Astrocyte (in vitro differentiated cells and primary cell): ENCODE measurements around the gene ZNF444.

Experiments used
- CTCF ChIP-seq: IDR thresholded peaks from 2 replicates; pipeline ENCODE4 v1.5.1; 2011; ENCODE audit warnings: low read depth, mild to moderate bottlenecking, inconsistent platforms, low read length, moderate library complexity; ENCODE audit not compliant: insufficient read depth
- EZH2 ChIP-seq: IDR thresholded peaks from 2 replicates; pipeline ENCODE4 v1.6.1; 2012; ENCODE audit warnings: mild to moderate bottlenecking, low read length, inconsistent platforms; ENCODE audit not compliant: insufficient read depth

- TF ChIP-seq EZH2 (no peak), CTCF (no peak)
Observed at GRCh38 chr19:56201973-56202372, 60.9 kb downstream of the ZNF444 start, which contains the start of gene ZSCAN5C.
